IMR-90 (cell line): ENCODE data around the gene HGFAC. TPM values are rescaled to one million over a fixed set of nuclear protein-coding genes. Genes with fewer than 3 reads are reported as not detected.
A peak's percentile ranks its signal among the peaks of the same experiment; 100 is the strongest.

Experiments
- ATAC-seq: fragments of 200-7000 bp; cut with Tn5 transposase; 2 replicates; pipeline ENCODE4 v1.9.1; 2020; ENCODE audit warnings: low read depth, mild to moderate bottlenecking, moderate library complexity
- BruUV-seq: library from RNA; stranded (reverse); fragments of 400-500 nt; replicated peaks from 2 replicates; lab custom pipeline; 2021; lab: Mats Ljungman, UMichigan
- CTCF ChIA-PET: fragments of 300-600 bp; formaldehyde crosslinking; extraction: SDS; loops from one replicate; lab custom pipeline; 2021; ENCODE audit warnings: antibody characterized with exemption; lab: Yijun Ruan, JAX
- POLR2A ChIA-PET: fragments of 300-600 bp; sonication (Branson Sonifier 250); formaldehyde crosslinking; loops from one replicate; lab custom pipeline; 2022; ENCODE audit warnings: antibody characterized with exemption; ENCODE audit not compliant: unreplicated experiment; lab: Charles Lee
- DNase-seq: peaks from one replicate; pipeline ENCODE4 v3.0.0; 2013
- H2AFZ ChIP-seq: replicated peaks from 2 replicates; pipeline ENCODE3; 2013; ENCODE audit warnings: low read length, mild to moderate bottlenecking; ENCODE audit not compliant: poor library complexity
- H2AK5ac ChIP-seq: 2 replicates; pipeline ENCODE4 v1.6.1; 2013; ENCODE audit warnings: low read depth, low read length, inconsistent platforms
- H2AK9ac ChIP-seq: replicated peaks from 2 replicates; pipeline ENCODE3; 2013; ENCODE audit warnings: mild to moderate bottlenecking, low read depth, low read length, moderate library complexity; ENCODE audit not compliant: poor library complexity
- H2BK120ac ChIP-seq: 2 replicates; pipeline ENCODE4 v1.6.1; 2013; ENCODE audit warnings: low read depth, low read length, inconsistent platforms
- H2BK15ac ChIP-seq: 3 replicates; pipeline ENCODE4 v1.6.1; 2013; ENCODE audit warnings: low read depth, low read length, inconsistent platforms
- H2BK20ac ChIP-seq: 2 replicates; pipeline ENCODE4 v1.6.1; 2013; ENCODE audit warnings: low read depth, mild to moderate bottlenecking, inconsistent platforms, low read length, moderate library complexity
- H2BK5ac ChIP-seq: 2 replicates; pipeline ENCODE4 v1.6.1; 2013; ENCODE audit warnings: mild to moderate bottlenecking, low read depth, low read length, inconsistent platforms; ENCODE audit not compliant: poor library complexity, severe bottlenecking
- H3K14ac ChIP-seq: replicated peaks from 2 replicates; pipeline ENCODE4 v1.6.1; 2013; ENCODE audit warnings: low read depth, low read length, inconsistent platforms
- H3K18ac ChIP-seq: 2 replicates; pipeline ENCODE4 v1.6.1; 2013; ENCODE audit warnings: low read depth, low read length, control low read depth
- H3K23ac ChIP-seq: 2 replicates; pipeline ENCODE4 v1.6.1; 2013; ENCODE audit warnings: low read depth, low read length, inconsistent platforms
- H3K27ac ChIP-seq: 2 replicates; pipeline ENCODE4 v1.5.1; 2013; ENCODE audit warnings: mild to moderate bottlenecking, control low read depth, low read length; ENCODE audit not compliant: insufficient read depth
- H3K27me3 ChIP-seq: 2 replicates; pipeline ENCODE4 v1.6.1; 2013; ENCODE audit warnings: low read length; ENCODE audit not compliant: control insufficient read depth, insufficient read depth
- H3K36me3 ChIP-seq: 2 replicates; pipeline ENCODE4 v1.6.1; 2013; ENCODE audit warnings: low read length, mixed read lengths; ENCODE audit not compliant: control insufficient read depth, insufficient read depth
- H3K4ac ChIP-seq: 2 replicates; pipeline ENCODE4 v1.6.1; 2013; ENCODE audit warnings: low read depth, low read length, inconsistent platforms
- H3K4me1 ChIP-seq: 2 replicates; pipeline ENCODE4 v1.6.1; 2013; ENCODE audit warnings: low read length, mixed read lengths; ENCODE audit not compliant: control insufficient read depth, insufficient read depth
- H3K4me2 ChIP-seq: 2 replicates; pipeline ENCODE4 v1.6.1; 2013; ENCODE audit warnings: low read depth, mild to moderate bottlenecking, control low read depth, low read length, moderate library complexity
- H3K4me3 ChIP-seq: 2 replicates; pipeline ENCODE4 v1.5.1; 2013; ENCODE audit warnings: low read depth, mild to moderate bottlenecking, control low read depth, low read length, moderate library complexity; ENCODE audit not compliant: insufficient read depth
- H3K56ac ChIP-seq: 2 replicates; pipeline ENCODE4 v1.6.1; 2013; ENCODE audit warnings: low read length, inconsistent platforms; ENCODE audit not compliant: insufficient read depth; ENCODE audit errors: extremely low read depth
- H3K79me1 ChIP-seq, 2 experiments: 2 replicates each; pipeline ENCODE4 v1.6.1; 2013; ENCODE audit warnings: low read length in 2 of 2, inconsistent platforms in 1 of 2, low read depth in 1 of 2
- H3K9ac ChIP-seq: 2 replicates; pipeline ENCODE4 v1.6.1; 2013; ENCODE audit warnings: low read depth, low read length, control low read depth
- H3K9me1 ChIP-seq: 2 replicates; pipeline ENCODE4 v1.6.1; 2013; ENCODE audit warnings: low read length, inconsistent platforms; ENCODE audit not compliant: insufficient read depth
- H3K9me3 ChIP-seq: 2 replicates; pipeline ENCODE4 v1.6.1; 2013; ENCODE audit warnings: low read length; ENCODE audit not compliant: control insufficient read depth, insufficient read depth
- H4K20me1 ChIP-seq: 2 replicates; pipeline ENCODE4 v1.6.1; 2013; ENCODE audit warnings: low read length, inconsistent platforms; ENCODE audit not compliant: insufficient read depth
- H4K5ac ChIP-seq: 2 replicates; pipeline ENCODE4 v1.6.1; 2013; ENCODE audit warnings: mild to moderate bottlenecking, low read depth, low read length, control low read depth
- H4K8ac ChIP-seq, 2 experiments: 2 replicates each; pipeline ENCODE4 v1.6.1; 2013; ENCODE audit warnings: low read depth in 2 of 2, low read length in 2 of 2, control low read depth in 1 of 2, inconsistent platforms in 1 of 2
- H4K91ac ChIP-seq: 2 replicates; pipeline ENCODE4 v1.6.1; 2013; ENCODE audit warnings: low read depth, low read length, inconsistent platforms; ENCODE audit not compliant: insufficient read depth
- CTCF ChIP-seq: conservative IDR thresholded peaks from 2 replicates; pipeline ENCODE4 v1.5.1; 2012; ENCODE audit warnings: mild to moderate bottlenecking, low read depth, low read length, improper control_type of control experiment
- ELK1 ChIP-seq: fragments of 150-350 bp; IDR thresholded peaks from 2 replicates; pipeline ENCODE4 v1.6.1; 2016; ENCODE audit warnings: low read depth, mild to moderate bottlenecking, low read length, moderate library complexity, borderline replicate concordance
- MAFK ChIP-seq: IDR thresholded peaks from 2 replicates; pipeline ENCODE4 v1.6.1; 2012; ENCODE audit warnings: low read depth, low read length, improper control_type of control experiment
- MAZ ChIP-seq: IDR thresholded peaks from 2 replicates; pipeline ENCODE4 v1.6.1; 2012; ENCODE audit warnings: low read depth, mild to moderate bottlenecking, low read length, improper control_type of control experiment, moderate library complexity, borderline replicate concordance
- WGBS, 2 experiments: methylation state at CpG; one replicate each; pipeline versions ENCODE4 v1.1.5 to v1.1.7; 2013; ENCODE audit warnings: missing lambda C conversion rate in 2 of 2; ENCODE audit not compliant: insufficient read length in 1 of 2; ENCODE audit errors: extremely low coverage in 2 of 2; 5-methylcytosine and 5-hydroxymethylcytosine counted together
- dilution Hi-C: fragments of 300-500 bp; cut with HindIII; formaldehyde crosslinking; loops from one replicate; pipeline ENCODE4 v1.14.3; 2018; ENCODE audit warnings: low sequenced_read_pairs; ENCODE audit not compliant: unreplicated experiment
- in situ Hi-C: fragments of 300-500 bp; cut with MboI; formaldehyde crosslinking; loops from 3 replicates; pipeline ENCODE4 v1.14.3; 2019; ENCODE audit warnings: low sequenced_read_pairs, inconsistent platforms, mixed read lengths
- intact Hi-C: fragments of 100-400 bp; cut with micrococcal nuclease; formaldehyde crosslinking; loops from 2 replicates; pipeline ENCODE4 v1.10.0; 2022
- polyA plus RNA-seq, 3 experiments: library from polyadenylated mRNA; depleted of rRNA; stranded (reverse); fragments of >200 nt; gene quantifications; 2 replicates each; pipeline ENCODE4 v1.2.3, GENCODE V29; 2012; ENCODE audit warnings: low replicate concordance in 1 of 3
- total RNA-seq: library from RNA; depleted of rRNA; stranded (reverse); fragments of >200 nt; gene quantifications from 2 replicates; pipeline ENCODE4 v1.2.3, GENCODE V29; 2012

HGFAC gene
- total and polyA plus RNA-seq, 2 of the 4 experiments (the other 2 are of a cell fraction), result 0.05 TPM; not detected in 1

GRCh38 chr4:3436798-3437581 lies 4.8 kb upstream of the HGFAC start:
- dilution Hi-C loops (no loop called here), intact Hi-C loops (loop anchor here (5.0 kb wide), 1 partner anchor 145 kb away; the partner anchor contains the start of gene RGS12), in situ Hi-C loops (no loop called here)
- Histone ChIP-seq H3K4ac (peak overlapping the region; percentile 97), H3K18ac (peak overlapping the region; percentile 14), H2AFZ (peak overlapping the region; percentile 90), H3K4me1 (peaks cover 11% of the 10 kb centered on the region), H4K20me1 (no peaks in the 10 kb centered on the region; the same call in 1 of the 2 replicates), H2BK20ac (peak overlapping the region; percentile 57; the same call in 1 of the 2 replicates), H2AK9ac (peak overlapping the region; percentile 99), H3K4me2 (no peak overlapping the region), H3K9ac (no peak overlapping the region), H3K14ac (peak overlapping the region; percentile 91), H4K8ac (peak overlapping the region; percentile 85 to 96), H3K9me1 (0 out of 2 replicates have a peak, but pooled peaks cover 3% of the 10 kb centered on the region), H3K27me3 (no peaks in the 10 kb centered on the region), H3K9me3 (no peaks in the 10 kb centered on the region), H3K79me1 (no peaks in the 10 kb centered on the region), H2BK15ac (peak overlapping the region; percentile 49; the same call in 1 of the 3 replicates), H4K91ac (peak overlapping the region; percentile 92), H3K36me3 (no peaks in the 10 kb centered on the region), H2BK5ac (peak overlapping the region; percentile 79), H3K4me3 (no peak overlapping the region), H3K23ac (peak overlapping the region; percentile 86), H3K56ac (no peak overlapping the region), H3K27ac (peak overlapping the region; percentile 1; the same call in 1 of the 2 replicates), H2BK120ac (peak overlapping the region; percentile 80), H2AK5ac (peak overlapping the region; percentile 94), H4K5ac (peak overlapping the region; percentile 17)
- no peak for TF ChIP-seq CTCF
- peak; percentile 26; the same call in 1 of the 2 replicates for TF ChIP-seq MAZ
- TF ChIP-seq ELK1, result no peak
- TF ChIP-seq MAFK, result no peak
- peak; percentile 35 for DNase-seq
- ChIA-PET CTCF (no interaction called here), POLR2A (no interaction called here)
- 65% methylated on average over 2 of the region's 19 CpGs; no CpG with 5 or more reads in 1 of the 2 experiments for WGBS, 2 experiments
- peak; percentile 84 for ATAC-seq
- BruUV-seq, result no TSS peak
